Measurements from ENCODE around the gene ARHGAP24.

GRCh38 chr4:85790582-85790981 lies 315.6 kb downstream of the ARHGAP24 start:
- TF ChIP-seq, protein P1, sequence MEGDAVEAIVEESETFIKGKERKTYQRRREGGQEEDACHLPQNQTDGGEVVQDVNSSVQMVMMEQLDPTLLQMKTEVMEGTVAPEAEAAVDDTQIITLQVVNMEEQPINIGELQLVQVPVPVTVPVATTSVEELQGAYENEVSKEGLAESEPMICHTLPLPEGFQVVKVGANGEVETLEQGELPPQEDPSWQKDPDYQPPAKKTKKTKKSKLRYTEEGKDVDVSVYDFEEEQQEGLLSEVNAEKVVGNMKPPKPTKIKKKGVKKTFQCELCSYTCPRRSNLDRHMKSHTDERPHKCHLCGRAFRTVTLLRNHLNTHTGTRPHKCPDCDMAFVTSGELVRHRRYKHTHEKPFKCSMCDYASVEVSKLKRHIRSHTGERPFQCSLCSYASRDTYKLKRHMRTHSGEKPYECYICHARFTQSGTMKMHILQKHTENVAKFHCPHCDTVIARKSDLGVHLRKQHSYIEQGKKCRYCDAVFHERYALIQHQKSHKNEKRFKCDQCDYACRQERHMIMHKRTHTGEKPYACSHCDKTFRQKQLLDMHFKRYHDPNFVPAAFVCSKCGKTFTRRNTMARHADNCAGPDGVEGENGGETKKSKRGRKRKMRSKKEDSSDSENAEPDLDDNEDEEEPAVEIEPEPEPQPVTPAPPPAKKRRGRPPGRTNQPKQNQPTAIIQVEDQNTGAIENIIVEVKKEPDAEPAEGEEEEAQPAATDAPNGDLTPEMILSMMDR (conservative IDR thresholded peaks at IDR 0.05 in 1 of 2, IDR thresholded peaks at IDR 0.05 in 1 of 2; ENCODE audit: extremely low read depth in 1 of 2, insufficient read depth in 1 of 2, low read depth in 1 of 2, low read length in 2 of 2): no peak
- TF ChIP-seq EZH2 (IDR thresholded peaks at IDR 0.05; ENCODE audit: borderline replicate concordance, low read length): no peak

All from mammary epithelial cell (primary cell).